D341Med (cell line): ENCODE measurements around the gene PGGHG.
"Not testable (repeated sequence)": the region's sequence is repeated elsewhere in the genome, so short reads cannot be mapped to it uniquely, and the experiment has no call there.

Experiments used
- DNase-seq: peaks from one replicate; pipeline ENCODE4 v3.0.0; 2012; ENCODE audit warnings: low spot score

Gene PGGHG

GRCh38 chr11:285021-285893 is 3.7 kb upstream of the PGGHG start:
- DNase-seq: peak; percentile 13

- no peak for DNase-seq
These were observed 3.1 kb upstream of the PGGHG start for GRCh38 chr11:285894-286220.

GRCh38 chr11:286977-287820 is 1.7 kb upstream of the PGGHG start:
- not testable (repeated sequence) for DNase-seq

- peak; percentile 2 for DNase-seq
These were observed 977 bp upstream of the PGGHG start for GRCh38 chr11:287821-288477.

GRCh38 chr11:289398-289711 is 429 bp downstream of the PGGHG start:
- DNase-seq: no peak

- peak; percentile 33 for DNase-seq
These were observed 1.0 kb downstream of the PGGHG start for GRCh38 chr11:289712-290620.

- DNase-seq: peak; percentile 30
These were observed 1.8 kb downstream of the PGGHG start for GRCh38 chr11:290621-291231.

GRCh38 chr11:291281-292210 is 2.6 kb downstream of the PGGHG start:
- DNase-seq: peak; percentile 24

GRCh38 chr11:292211-293121 is 3.5 kb downstream of the PGGHG start:
- peak; percentile 20 for DNase-seq

GRCh38 chr11:293271-293851 is 4.4 kb downstream of the PGGHG start:
- peak; percentile 22 for DNase-seq

GRCh38 chr11:293852-294661 is 5.1 kb downstream of the PGGHG start:
- DNase-seq: peak; percentile 24

GRCh38 chr11:294780-295179 is 5.9 kb downstream of the PGGHG start:
- peak; percentile 14 for DNase-seq

GRCh38 chr11:295351-296170 is 6.6 kb downstream of the PGGHG start:
- no peak for DNase-seq

GRCh38 chr11:296171-297050 is 7.5 kb downstream of the PGGHG start:
- no peak for DNase-seq

- no peak for DNase-seq
These were observed 8.2 kb downstream of the PGGHG start for GRCh38 chr11:297051-297585.
